Breast epithelium (tissue), 3 donors: ENCODE results near the gene ADCY5.

Experiments used
- POLR2A ChIP-seq: fragments of 450-650 bp; IDR thresholded peaks from one replicate; pipeline ENCODE4 v1.6.1; 2016; ENCODE audit warnings: antibody characterized with exemption, mild to moderate bottlenecking, moderate library complexity
- TF ChIP-seq, protein P1 (sequence below), 3 donors: fragments of 450-650 bp; IDR thresholded peaks; one replicate each; pipeline ENCODE4 v1.5.1; 2016 to 2017; ENCODE audit warnings: antibody characterized with exemption in 3 of 3, mild to moderate bottlenecking in 3 of 3, moderate library complexity in 3 of 3

GRCh38 chr3:123283074-123283473, 165.8 kb downstream of the ADCY5 start:
- TF ChIP-seq, protein P1, sequence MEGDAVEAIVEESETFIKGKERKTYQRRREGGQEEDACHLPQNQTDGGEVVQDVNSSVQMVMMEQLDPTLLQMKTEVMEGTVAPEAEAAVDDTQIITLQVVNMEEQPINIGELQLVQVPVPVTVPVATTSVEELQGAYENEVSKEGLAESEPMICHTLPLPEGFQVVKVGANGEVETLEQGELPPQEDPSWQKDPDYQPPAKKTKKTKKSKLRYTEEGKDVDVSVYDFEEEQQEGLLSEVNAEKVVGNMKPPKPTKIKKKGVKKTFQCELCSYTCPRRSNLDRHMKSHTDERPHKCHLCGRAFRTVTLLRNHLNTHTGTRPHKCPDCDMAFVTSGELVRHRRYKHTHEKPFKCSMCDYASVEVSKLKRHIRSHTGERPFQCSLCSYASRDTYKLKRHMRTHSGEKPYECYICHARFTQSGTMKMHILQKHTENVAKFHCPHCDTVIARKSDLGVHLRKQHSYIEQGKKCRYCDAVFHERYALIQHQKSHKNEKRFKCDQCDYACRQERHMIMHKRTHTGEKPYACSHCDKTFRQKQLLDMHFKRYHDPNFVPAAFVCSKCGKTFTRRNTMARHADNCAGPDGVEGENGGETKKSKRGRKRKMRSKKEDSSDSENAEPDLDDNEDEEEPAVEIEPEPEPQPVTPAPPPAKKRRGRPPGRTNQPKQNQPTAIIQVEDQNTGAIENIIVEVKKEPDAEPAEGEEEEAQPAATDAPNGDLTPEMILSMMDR (IDR thresholded peaks at IDR 0.05), result no peak
- TF ChIP-seq POLR2A, result no peak
